Liver (tissue), 9 donors: ENCODE measurements around the gene ANKRD33. TPM values are rescaled to one million over a fixed set of nuclear protein-coding genes. Genes with fewer than 3 reads are reported as not detected.

Source experiments
- DNase-seq: peaks from one replicate; pipeline ENCODE4 v3.0.0-alpha.2; 2017; ENCODE audit warnings: low spot score
- H3K27ac ChIP-seq, 2 donors: one replicate each; pipeline ENCODE4 v1.7.0; 2013; ENCODE audit warnings: inconsistent platforms in 2 of 2, low read length in 2 of 2, control low read depth in 1 of 2, low read depth in 1 of 2, mild to moderate bottlenecking in 1 of 2
- H3K27me3 ChIP-seq, 4 donors: one replicate each; pipeline versions ENCODE4 v1.6.1 to v1.7.0; 2013; ENCODE audit warnings: low read length in 3 of 4, inconsistent platforms in 1 of 4, mild to moderate bottlenecking in 1 of 4, moderate library complexity in 1 of 4; ENCODE audit not compliant: control insufficient read depth in 4 of 4, insufficient read depth in 4 of 4
- H3K36me3 ChIP-seq, 4 donors: one replicate each; pipeline versions ENCODE4 v1.6.1 to v1.7.0; 2013; ENCODE audit warnings: low read length in 3 of 4, mild to moderate bottlenecking in 3 of 4, low read depth in 1 of 4, moderate library complexity in 1 of 4; ENCODE audit not compliant: control insufficient read depth in 4 of 4, insufficient read depth in 3 of 4
- H3K4me1 ChIP-seq, 4 donors: one replicate each; pipeline versions ENCODE4 v1.6.1 to v1.7.0; 2013; ENCODE audit warnings: low read length in 3 of 4, mild to moderate bottlenecking in 3 of 4, moderate library complexity in 1 of 4; ENCODE audit not compliant: control insufficient read depth in 4 of 4, insufficient read depth in 4 of 4
- H3K4me3 ChIP-seq, 3 donors: one replicate each; pipeline versions ENCODE4 v1.6.1 to v1.7.0; 2013; ENCODE audit warnings: low read length in 3 of 3, control low read depth in 1 of 3, low read depth in 1 of 3, mild to moderate bottlenecking in 1 of 3
- H3K9ac ChIP-seq, 2 donors: one replicate each; pipeline ENCODE4 v1.7.0; 2013; ENCODE audit warnings: low read length in 2 of 2, mild to moderate bottlenecking in 2 of 2, moderate library complexity in 2 of 2, control low read depth in 1 of 2, low read depth in 1 of 2
- H3K9me3 ChIP-seq, 4 donors: one replicate each; pipeline versions ENCODE4 v1.6.1 to v1.7.0; 2013; ENCODE audit warnings: low read length in 3 of 4; ENCODE audit not compliant: control insufficient read depth in 4 of 4
- EGR1 ChIP-seq, 2 donors: IDR thresholded peaks; 2 replicates each; pipeline ENCODE4 v1.6.1; 2016 to 2018; ENCODE audit warnings: antibody characterized with exemption in 2 of 2, low read depth in 2 of 2
- FOXA1 ChIP-seq: IDR thresholded peaks from 2 replicates; pipeline ENCODE4 v1.6.1; 2016; ENCODE audit warnings: antibody characterized with exemption
- FOXA2 ChIP-seq: IDR thresholded peaks from 2 replicates; pipeline ENCODE4 v1.6.1; 2016; ENCODE audit warnings: antibody characterized with exemption
- GABPA ChIP-seq, 2 donors: IDR thresholded peaks in 1 of 2; conservative IDR thresholded peaks in 1 of 2; 2 replicates each; pipeline ENCODE4 v1.6.1; 2016; ENCODE audit warnings: antibody characterized with exemption in 2 of 2, mild to moderate bottlenecking in 1 of 2, moderate library complexity in 1 of 2
- HNF4A ChIP-seq, 2 donors: conservative IDR thresholded peaks; 2 replicates each; pipeline ENCODE4 v1.6.1; 2016; ENCODE audit warnings: antibody characterized with exemption in 2 of 2, mild to moderate bottlenecking in 2 of 2
- HNF4G ChIP-seq: IDR thresholded peaks from 2 replicates; pipeline ENCODE4 v1.6.1; 2016; ENCODE audit warnings: antibody characterized with exemption
- JUND ChIP-seq, 2 donors: IDR thresholded peaks; 2 replicates each; pipeline ENCODE4 v1.6.1; 2016; ENCODE audit warnings: antibody characterized with exemption in 2 of 2
- NR2F2 ChIP-seq: IDR thresholded peaks from 2 replicates; pipeline ENCODE4 v1.6.1; 2016; ENCODE audit warnings: antibody characterized with exemption
- RAD21 ChIP-seq, 2 donors: IDR thresholded peaks; 2 replicates each; pipeline ENCODE4 v1.6.1; 2016; ENCODE audit warnings: antibody characterized with exemption in 2 of 2, mild to moderate bottlenecking in 2 of 2
- RXRA ChIP-seq, 2 donors: IDR thresholded peaks; 2 replicates each; pipeline ENCODE4 v1.6.1; 2017 to 2018; ENCODE audit warnings: antibody characterized with exemption in 2 of 2, mild to moderate bottlenecking in 1 of 2
- SP1 ChIP-seq: IDR thresholded peaks from 2 replicates; pipeline ENCODE4 v1.6.1; 2018; ENCODE audit warnings: antibody characterized with exemption, mild to moderate bottlenecking
- TAF1 ChIP-seq: conservative IDR thresholded peaks from 2 replicates; pipeline ENCODE4 v1.6.1; 2016; ENCODE audit warnings: antibody characterized with exemption, mild to moderate bottlenecking
- YY1 ChIP-seq: IDR thresholded peaks from 2 replicates; pipeline ENCODE4 v1.6.1; 2016; ENCODE audit warnings: antibody characterized with exemption, mild to moderate bottlenecking
- WGBS: extraction: QIAGEN DNeasy Blood & Tissue Kit; methylation state at CpG from one replicate; pipeline ENCODE4 v1.1.7; 2013; 5-methylcytosine and 5-hydroxymethylcytosine counted together
- polyA plus RNA-seq, 2 donors: library from polyadenylated mRNA; stranded (reverse) in 1 of 2; unstranded in 1 of 2; fragments of 200-250 nt in 1 of 2; fragments of >200 nt in 1 of 2; fragmentation: Nextera tagmentation in 1 of 2; extraction: Ambion mirVana in 1 of 2; gene quantifications; one replicate each; pipeline versions ENCODE4 v1.2.1 to v1.2.3, GENCODE V29; 2013 to 2015
- total RNA-seq, 2 donors: library from RNA; depleted of rRNA; stranded (reverse); fragments of >200 nt; gene quantifications; one replicate each; pipeline ENCODE4 v1.2.3, GENCODE V29; 2014
- TF ChIP-seq, protein P1 (sequence below): IDR thresholded peaks from 2 replicates; pipeline ENCODE4 v1.6.1; 2016; ENCODE audit warnings: antibody characterized with exemption
- TF ChIP-seq, protein P2 (sequence below): IDR thresholded peaks from 2 replicates; pipeline ENCODE4 v1.6.1; 2016; ENCODE audit warnings: antibody characterized with exemption
- TF ChIP-seq, protein P3 (sequence below): fragments of 150-350 bp; IDR thresholded peaks from 2 replicates; pipeline ENCODE4 v1.5.1; 2017; ENCODE audit warnings: improper control_type of control experiment, low read depth, low read length; ENCODE audit not compliant: missing input control
- TF ChIP-seq, protein P4 (sequence below): IDR thresholded peaks from 2 replicates; pipeline ENCODE4 v1.6.1; 2016; ENCODE audit warnings: antibody characterized with exemption
- TF ChIP-seq, protein P5 (sequence below): IDR thresholded peaks from 2 replicates; pipeline ENCODE4 v1.6.1; 2016; ENCODE audit warnings: antibody characterized with exemption, mild to moderate bottlenecking
- donor health status: healthy.
- donor health status: healthy.
- donor health status: healthy.
- donor health status: healthy.
- donor health status: healthy.

Gene ANKRD33
- total and polyA plus RNA-seq, 4 donors: not detected

DNA sequence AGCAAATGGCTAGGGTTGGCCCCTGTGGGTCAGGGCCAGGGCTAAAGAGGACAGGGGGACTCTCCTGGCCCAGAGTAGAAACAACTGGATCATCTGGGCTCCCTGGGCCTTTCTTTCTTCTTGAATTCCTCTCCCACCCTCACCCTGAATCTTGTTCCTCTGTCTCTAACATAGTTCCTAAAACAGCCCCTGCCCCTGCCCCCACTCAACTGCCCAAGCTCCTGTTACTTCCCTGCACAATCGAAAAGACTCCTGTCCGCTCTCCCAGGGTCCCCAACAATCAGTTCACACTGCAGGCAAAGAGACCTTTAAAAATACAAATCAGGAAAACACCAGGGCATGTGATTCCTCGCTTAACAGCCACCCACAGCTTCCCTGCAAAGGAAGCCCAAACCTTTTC is 18.0 kb upstream of the ANKRD33 start:
- no peak overlapping the region for H3K27ac ChIP-seq
- DNase-seq: no peak
- H3K9me3 ChIP-seq: no peaks in the 10 kb centered on the region
- no peaks in the 10 kb centered on the region for H3K36me3 ChIP-seq
- H3K27me3 ChIP-seq: peaks cover 0 to 2% (median 0%) of the 10 kb centered on the region in 4 donors
- H3K4me1 ChIP-seq: peaks cover 0 to 9% (median 5%) of the 10 kb centered on the region in 4 donors
- no peak overlapping the region for H3K9ac ChIP-seq
- TF ChIP-seq HNF4A (conservative IDR thresholded peaks at IDR 0.05) (no peak), YY1 (no peak), FOXA2 (no peak), EGR1 (IDR thresholded peaks at IDR 0.05; ENCODE audit: low read depth in 2 of 2) (no peak), JUND (IDR thresholded peaks at IDR 0.05) (no peak), RAD21 (IDR thresholded peaks at IDR 0.05) (no peak), GABPA (IDR thresholded peaks at IDR 0.05 in 1 of 2, conservative IDR thresholded peaks at IDR 0.05 in 1 of 2) (no peak), NR2F2 (no peak), FOXA1 (no peak), RXRA (IDR thresholded peaks at IDR 0.05) (no peak), HNF4G (no peak), SP1 (no peak)
- TF ChIP-seq, protein P1, sequence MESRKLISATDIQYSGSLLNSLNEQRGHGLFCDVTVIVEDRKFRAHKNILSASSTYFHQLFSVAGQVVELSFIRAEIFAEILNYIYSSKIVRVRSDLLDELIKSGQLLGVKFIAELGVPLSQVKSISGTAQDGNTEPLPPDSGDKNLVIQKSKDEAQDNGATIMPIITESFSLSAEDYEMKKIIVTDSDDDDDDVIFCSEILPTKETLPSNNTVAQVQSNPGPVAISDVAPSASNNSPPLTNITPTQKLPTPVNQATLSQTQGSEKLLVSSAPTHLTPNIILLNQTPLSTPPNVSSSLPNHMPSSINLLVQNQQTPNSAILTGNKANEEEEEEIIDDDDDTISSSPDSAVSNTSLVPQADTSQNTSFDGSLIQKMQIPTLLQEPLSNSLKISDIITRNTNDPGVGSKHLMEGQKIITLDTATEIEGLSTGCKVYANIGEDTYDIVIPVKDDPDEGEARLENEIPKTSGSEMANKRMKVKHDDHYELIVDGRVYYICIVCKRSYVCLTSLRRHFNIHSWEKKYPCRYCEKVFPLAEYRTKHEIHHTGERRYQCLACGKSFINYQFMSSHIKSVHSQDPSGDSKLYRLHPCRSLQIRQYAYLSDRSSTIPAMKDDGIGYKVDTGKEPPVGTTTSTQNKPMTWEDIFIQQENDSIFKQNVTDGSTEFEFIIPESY: no peak
- TF ChIP-seq, protein P2, sequence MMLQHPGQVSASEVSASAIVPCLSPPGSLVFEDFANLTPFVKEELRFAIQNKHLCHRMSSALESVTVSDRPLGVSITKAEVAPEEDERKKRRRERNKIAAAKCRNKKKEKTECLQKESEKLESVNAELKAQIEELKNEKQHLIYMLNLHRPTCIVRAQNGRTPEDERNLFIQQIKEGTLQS: no peak
- TF ChIP-seq, protein P3, sequence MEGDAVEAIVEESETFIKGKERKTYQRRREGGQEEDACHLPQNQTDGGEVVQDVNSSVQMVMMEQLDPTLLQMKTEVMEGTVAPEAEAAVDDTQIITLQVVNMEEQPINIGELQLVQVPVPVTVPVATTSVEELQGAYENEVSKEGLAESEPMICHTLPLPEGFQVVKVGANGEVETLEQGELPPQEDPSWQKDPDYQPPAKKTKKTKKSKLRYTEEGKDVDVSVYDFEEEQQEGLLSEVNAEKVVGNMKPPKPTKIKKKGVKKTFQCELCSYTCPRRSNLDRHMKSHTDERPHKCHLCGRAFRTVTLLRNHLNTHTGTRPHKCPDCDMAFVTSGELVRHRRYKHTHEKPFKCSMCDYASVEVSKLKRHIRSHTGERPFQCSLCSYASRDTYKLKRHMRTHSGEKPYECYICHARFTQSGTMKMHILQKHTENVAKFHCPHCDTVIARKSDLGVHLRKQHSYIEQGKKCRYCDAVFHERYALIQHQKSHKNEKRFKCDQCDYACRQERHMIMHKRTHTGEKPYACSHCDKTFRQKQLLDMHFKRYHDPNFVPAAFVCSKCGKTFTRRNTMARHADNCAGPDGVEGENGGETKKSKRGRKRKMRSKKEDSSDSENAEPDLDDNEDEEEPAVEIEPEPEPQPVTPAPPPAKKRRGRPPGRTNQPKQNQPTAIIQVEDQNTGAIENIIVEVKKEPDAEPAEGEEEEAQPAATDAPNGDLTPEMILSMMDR: no peak
- WGBS: 75% methylated on average over 3 of the region's 3 CpGs
- H3K4me3 ChIP-seq: no peak overlapping the region

DNA sequence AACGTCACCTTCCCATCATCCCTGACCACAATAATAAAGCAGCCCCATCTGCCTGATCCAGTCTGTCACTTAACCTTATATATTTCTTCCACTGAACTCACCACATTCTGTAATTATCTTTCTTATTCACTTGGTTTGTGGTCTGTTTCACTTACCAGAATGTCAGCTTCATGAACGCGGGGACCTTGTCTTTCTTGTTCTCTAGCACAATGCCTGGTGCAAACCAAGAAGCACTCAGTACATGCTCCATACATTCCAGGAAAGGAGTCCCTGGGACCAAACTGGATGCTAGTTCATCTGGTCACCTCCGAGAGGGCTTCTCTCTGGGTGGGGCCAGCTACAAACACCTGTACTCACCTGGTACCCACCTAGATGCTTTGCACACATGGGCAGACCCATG is 17.4 kb upstream of the ANKRD33 start:
- Histone ChIP-seq H3K9ac (no peak overlapping the region), H3K36me3 (no peaks in the 10 kb centered on the region), H3K27me3 (peaks cover 0 to 2% (median 0%) of the 10 kb centered on the region in 4 donors), H3K9me3 (no peaks in the 10 kb centered on the region), H3K4me1 (peaks cover 0 to 9% (median 5%) of the 10 kb centered on the region in 4 donors), H3K27ac (no peak overlapping the region), H3K4me3 (no peak overlapping the region)
- DNase-seq: no peak
- WGBS: 73% methylated on average over 4 of the region's 4 CpGs
- TF ChIP-seq, protein P1: no peak
- no peak for TF ChIP-seq RXRA (IDR thresholded peaks at IDR 0.05)
- TF ChIP-seq NR2F2: no peak
- TF ChIP-seq, protein P4, sequence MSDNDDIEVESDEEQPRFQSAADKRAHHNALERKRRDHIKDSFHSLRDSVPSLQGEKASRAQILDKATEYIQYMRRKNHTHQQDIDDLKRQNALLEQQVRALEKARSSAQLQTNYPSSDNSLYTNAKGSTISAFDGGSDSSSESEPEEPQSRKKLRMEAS: no peak
- TF ChIP-seq, protein P2: no peak
- no peak for TF ChIP-seq FOXA2
- TF ChIP-seq SP1: no peak
- TF ChIP-seq, protein P3: no peak
- TF ChIP-seq HNF4G: no peak
- TF ChIP-seq RAD21 (IDR thresholded peaks at IDR 0.05): no peak
- no peak for TF ChIP-seq HNF4A (conservative IDR thresholded peaks at IDR 0.05)
- no peak for TF ChIP-seq JUND (IDR thresholded peaks at IDR 0.05)
- no peak for TF ChIP-seq YY1
- no peak for TF ChIP-seq TAF1
- TF ChIP-seq EGR1 (IDR thresholded peaks at IDR 0.05; ENCODE audit: low read depth in 2 of 2): no peak
- no peak for TF ChIP-seq GABPA (IDR thresholded peaks at IDR 0.05 in 1 of 2, conservative IDR thresholded peaks at IDR 0.05 in 1 of 2)
- TF ChIP-seq, protein P5, sequence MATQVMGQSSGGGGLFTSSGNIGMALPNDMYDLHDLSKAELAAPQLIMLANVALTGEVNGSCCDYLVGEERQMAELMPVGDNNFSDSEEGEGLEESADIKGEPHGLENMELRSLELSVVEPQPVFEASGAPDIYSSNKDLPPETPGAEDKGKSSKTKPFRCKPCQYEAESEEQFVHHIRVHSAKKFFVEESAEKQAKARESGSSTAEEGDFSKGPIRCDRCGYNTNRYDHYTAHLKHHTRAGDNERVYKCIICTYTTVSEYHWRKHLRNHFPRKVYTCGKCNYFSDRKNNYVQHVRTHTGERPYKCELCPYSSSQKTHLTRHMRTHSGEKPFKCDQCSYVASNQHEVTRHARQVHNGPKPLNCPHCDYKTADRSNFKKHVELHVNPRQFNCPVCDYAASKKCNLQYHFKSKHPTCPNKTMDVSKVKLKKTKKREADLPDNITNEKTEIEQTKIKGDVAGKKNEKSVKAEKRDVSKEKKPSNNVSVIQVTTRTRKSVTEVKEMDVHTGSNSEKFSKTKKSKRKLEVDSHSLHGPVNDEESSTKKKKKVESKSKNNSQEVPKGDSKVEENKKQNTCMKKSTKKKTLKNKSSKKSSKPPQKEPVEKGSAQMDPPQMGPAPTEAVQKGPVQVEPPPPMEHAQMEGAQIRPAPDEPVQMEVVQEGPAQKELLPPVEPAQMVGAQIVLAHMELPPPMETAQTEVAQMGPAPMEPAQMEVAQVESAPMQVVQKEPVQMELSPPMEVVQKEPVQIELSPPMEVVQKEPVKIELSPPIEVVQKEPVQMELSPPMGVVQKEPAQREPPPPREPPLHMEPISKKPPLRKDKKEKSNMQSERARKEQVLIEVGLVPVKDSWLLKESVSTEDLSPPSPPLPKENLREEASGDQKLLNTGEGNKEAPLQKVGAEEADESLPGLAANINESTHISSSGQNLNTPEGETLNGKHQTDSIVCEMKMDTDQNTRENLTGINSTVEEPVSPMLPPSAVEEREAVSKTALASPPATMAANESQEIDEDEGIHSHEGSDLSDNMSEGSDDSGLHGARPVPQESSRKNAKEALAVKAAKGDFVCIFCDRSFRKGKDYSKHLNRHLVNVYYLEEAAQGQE: no peak
- TF ChIP-seq FOXA1: no peak
